Renal cortical epithelial cell (primary cell): ENCODE data around the gene ID1. TPM values are rescaled to one million over a fixed set of nuclear protein-coding genes. Genes with fewer than 3 reads are reported as not detected.
A peak's percentile ranks its signal among the peaks of the same experiment; 100 is the strongest.
"Not testable (repeated sequence)": the region's sequence is repeated elsewhere in the genome, so short reads cannot be mapped to it uniquely, and the experiment has no call there.

ENCODE experiments used
- DNase-seq: peaks from one replicate; pipeline ENCODE4 v3.0.0-alpha.2; 2011; ENCODE audit warnings: low read depth
- total RNA-seq: library from RNA; depleted of rRNA; stranded (reverse); fragments of >200 nt; gene quantifications from 2 replicates; pipeline ENCODE4 v1.2.3, GENCODE V29; 2014

ID1 gene
- total RNA-seq, 1 donor from 2014 or later = 251 TPM

DNA sequence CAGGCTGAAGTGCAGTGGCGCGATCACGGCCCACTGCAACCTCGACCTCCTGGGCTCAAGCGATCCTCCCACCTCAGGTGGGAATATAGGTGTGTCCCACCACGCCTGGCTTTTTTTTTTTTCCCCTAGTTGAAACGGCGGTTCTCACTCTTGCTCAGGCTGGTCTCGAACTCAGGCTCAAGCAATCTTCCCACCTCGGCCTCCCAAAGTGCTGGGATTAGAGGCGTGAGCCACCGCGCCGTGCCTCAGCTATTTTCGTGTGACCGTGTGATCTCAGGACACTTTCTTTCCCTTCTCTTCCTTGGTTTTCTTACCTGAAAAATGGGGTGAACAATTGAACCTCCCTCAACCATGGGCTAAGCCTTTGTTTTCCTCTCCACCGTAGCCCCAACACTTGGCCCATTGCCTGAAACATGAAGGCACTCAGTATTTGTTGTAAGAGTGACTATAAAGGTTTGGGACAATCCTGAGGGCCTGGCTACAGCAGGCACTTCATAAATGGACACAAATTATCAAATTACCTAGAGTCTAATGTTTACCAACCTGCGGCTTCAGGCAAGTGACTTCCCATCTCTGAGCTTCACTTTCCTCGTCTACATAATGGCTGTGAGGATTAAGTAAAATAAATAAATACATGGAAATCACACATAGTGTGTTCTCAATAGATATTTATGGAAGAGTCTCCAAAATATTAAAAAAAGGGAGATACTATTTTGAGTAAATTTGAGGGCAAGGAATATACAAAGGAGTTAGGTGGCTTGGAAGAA, 31.4 kb upstream of the ID1 start:
- DNase-seq = no peak

DNA sequence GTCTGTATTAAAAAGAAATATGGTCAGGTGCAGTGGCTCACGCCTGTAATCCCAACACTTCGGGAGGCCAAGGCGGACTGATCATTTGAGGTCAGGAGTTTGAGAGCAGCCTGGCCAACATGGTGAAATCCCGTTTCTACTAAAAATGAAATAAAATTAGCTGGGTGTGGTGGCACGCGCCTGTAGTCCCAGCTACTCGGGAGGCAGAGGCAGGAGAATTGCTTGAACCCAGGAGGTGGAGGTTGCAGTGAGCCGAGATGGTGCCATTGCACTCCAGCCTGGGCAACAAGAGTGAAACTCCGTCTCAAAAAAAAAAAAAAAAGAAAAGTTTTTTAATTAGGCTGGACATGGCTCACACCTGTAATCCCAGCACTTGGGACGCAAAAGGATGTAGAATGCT, 30.1 kb upstream of the ID1 start:
- not testable (repeated sequence) for DNase-seq

DNA sequence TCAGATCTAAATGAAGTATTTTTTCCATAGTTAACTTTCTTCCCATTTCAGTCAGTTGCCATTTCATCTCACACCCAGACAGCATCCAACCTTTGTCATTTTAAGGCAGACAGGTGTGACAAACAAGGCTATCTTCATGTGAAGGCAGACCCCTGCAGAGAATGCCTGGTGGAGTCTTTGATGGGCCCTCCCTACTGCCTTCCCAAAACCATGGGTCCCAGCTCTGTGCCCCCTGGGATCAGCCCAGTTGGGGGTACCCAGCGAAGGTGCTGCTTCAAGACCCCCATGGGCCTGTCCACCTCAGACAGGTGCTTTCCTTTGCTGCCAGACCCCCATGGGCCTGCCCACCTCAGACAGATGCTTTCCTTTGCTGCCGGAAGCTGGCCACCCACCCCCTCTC, 28.3 kb upstream of the ID1 start:
- no peak for DNase-seq

DNA sequence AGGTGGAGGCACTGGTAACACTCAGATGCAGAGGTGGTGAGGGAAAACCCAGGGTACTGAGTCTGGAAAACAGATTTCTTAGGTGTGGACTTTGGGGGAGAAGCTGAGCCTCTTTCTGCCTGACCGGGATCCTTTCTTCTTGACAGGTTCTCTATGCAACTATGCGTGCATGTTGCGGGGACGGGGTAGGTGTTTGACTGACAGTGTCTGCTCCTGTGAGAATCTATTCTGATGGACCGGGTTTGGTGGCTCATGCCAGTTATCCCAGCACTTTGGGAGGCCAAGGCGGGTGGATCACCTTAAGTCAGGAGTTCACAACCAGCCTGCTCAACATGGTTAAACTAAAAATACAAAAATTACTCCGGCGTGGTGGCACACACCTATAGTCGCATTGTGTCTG, 27.9 kb upstream of the ID1 start:
- no peak for DNase-seq

DNA sequence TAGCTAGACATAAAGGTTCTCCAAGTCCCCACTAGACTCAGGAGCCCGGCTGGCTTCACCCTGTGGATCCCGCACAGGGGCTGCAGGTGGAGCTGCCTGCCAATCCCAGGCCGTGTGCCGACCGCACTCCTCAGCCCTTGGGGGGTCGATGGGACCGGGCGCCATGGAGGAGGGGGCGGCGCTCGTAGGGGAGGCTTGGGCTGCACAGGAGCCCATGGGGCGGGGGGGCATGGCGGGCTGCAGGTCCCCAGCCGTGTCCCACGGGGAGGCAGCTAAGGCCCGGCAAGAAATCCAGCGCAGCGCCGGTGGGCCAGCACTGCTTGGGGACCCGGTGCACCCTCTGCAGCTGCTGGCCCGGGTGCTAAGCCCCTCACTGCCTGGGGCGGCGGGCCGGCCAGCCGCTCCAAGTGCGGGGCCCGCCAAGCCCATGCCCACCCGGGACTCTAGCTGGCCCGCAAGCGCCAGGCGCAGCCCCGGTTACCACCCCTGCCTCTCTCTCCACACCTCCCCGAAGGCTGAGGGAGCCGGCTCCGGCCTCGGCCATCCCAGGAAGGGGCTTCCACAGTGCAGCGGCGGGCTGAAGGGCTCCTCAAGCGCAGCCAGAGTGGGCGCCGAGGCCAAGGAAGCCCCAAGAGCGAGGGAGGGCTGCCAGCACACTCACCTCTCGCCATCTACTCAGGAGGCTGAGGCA, 26.5 kb upstream of the ID1 start:
- DNase-seq = no peak

DNA sequence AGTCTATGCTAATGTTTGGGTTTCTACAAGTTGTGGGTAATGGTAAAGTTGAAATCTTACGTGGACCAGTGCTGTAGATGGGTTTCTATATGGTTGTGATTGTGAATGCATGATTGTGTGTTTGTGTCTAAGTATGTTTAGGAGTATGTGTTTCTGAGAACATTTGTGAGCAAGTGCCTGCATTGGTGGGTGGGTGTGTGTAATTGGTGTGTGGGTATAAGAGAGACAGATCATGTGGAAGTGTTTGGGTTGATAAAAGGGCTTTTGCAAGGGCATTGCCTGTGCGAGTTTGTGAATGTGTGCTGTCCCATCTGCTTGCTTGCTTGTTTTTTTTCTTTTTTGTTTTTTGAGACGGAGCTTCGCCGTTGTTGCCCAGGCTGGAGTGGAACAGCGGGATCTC, 25.8 kb upstream of the ID1 start:
- no peak for DNase-seq

DNA sequence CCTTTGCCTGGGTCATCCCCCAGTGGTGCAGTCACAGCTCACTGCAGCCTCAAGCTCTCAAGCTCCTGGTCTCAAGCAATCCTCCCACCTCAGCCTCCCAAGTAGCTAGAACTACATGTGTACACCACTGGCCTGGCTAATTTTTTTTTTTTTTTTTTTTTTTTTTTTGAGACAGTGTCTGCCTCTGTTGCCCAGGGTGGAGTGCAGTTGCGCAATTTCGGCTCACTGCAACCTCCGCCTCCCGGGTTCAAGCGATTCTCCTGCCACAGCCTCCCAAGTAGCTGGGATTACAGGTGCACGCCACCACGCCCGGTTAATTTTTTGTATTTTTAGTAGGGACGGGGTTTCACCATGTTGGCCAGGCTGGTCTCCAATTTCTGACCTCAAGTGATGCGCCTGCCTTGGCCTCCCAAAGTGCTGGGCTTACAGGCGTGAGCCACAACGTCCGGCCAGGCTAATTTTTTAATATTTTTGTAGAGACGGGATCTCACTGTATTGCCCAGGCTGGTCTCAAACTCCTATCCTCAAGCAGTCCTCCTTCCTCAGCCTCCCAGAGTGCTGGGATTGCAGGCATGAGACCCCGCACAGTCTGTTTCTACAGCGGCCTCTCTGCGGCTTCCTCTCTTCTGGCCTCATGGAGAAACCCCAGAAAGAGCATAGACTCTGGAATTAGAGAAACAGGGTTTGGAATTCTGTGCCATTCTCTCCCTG, 25.0 kb upstream of the ID1 start:
- DNase-seq = not testable (repeated sequence)

DNA sequence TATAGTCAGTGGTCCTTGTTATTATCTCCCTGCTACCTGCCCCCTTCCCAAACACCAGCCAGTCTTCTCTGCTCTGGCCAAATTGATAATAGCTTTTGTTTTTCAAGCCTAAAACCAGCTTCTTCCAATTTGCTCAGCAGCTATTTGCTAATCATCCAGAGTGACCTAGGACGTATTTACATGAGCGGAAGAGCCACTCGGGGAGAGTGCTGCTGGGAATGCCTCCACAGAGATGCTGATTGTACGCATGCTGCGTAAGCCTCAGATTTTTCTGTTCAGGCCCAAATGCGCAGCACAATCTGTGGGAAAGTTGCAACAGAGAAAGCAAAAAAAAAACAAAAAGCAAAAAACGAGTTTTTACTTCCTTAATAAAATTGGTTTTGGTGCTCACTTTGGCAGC, 24.4 kb upstream of the ID1 start:
- no peak for DNase-seq

DNA sequence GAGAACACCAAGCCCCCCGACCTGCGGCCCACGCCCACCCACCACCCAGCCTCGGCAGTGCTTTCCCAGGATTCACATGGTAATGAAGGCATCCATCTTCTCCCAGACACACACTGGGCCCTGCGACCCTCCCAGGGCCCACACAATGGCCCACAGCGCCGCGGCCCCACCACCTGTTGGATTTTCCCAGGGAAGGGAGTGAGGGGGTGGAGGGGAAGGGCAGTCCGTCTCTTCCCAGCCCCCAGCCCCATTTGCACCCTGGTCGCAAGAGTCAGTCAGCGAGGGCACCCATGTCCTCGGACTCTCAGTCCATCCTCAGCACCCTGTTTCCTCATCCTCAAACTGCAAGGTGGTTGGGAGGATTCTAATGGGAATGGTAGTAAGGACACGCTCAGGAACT, 23.7 kb upstream of the ID1 start:
- no peak for DNase-seq

DNA sequence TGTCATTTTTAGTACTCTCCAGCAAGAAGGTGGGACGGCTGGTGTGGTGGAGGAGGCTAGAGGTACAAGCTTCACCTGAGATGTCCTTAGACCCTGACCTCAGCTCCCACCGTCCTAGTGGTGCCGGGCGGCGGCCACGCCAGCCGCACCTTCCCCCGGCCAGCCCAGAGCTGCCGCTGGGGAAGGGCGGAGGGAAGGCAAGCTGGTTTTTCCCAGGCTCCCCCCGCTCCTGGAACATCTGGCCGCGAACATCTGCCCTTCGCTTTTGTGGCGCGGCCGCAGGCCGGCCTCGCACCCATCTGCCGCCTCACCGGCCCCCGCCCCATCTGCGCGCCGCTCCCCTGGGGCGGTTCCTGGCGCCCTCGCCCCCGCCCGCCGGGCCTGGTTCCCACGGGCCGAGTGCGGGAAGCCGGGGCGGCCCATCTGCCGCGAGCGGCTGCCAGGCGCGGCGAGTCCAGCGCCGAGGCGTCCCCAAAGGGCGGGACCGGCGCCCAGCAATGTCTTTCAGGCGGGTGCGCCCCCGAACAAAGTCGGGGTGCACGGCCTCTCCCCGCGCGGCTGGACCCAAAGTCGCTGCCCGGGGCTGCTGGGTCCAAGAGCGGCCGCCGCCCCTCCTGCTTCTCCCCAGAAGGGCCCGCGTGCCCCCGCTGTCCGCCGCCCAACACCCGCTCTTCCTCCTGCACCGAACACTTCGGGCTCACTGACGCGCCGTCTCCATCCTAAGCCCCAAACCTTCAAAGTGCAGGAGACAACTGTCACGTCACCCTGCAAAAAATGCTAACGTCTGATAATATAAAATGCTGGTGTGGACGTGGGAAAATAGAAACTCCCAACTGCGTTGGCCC, 17.3 kb upstream of the ID1 start:
- no peak for DNase-seq

DNA sequence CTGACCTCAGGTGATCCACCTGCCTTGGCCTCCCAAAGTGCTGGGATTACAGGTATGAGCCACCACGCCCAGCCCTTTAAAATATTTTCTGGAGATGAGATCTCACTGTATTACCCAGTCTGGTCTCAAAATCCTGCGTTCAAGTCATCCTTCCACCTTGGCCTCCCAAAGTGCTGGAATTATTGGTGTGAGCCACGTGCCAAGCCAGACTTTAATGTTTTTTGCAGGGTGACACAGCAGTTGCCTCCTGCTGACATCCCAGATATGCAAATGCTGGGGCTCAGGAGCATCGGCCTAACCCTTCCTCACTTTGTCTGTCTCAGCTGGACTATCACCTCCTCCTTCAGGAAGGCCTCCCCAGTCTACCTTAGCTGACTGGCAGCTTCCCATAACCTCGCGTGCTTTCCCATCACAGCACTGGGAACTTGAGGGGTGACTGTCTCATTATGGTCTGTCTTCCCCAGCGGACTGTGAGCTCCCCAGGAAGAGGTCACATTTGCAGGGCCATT, 14.3 kb upstream of the ID1 start:
- DNase-seq = no peak

DNA sequence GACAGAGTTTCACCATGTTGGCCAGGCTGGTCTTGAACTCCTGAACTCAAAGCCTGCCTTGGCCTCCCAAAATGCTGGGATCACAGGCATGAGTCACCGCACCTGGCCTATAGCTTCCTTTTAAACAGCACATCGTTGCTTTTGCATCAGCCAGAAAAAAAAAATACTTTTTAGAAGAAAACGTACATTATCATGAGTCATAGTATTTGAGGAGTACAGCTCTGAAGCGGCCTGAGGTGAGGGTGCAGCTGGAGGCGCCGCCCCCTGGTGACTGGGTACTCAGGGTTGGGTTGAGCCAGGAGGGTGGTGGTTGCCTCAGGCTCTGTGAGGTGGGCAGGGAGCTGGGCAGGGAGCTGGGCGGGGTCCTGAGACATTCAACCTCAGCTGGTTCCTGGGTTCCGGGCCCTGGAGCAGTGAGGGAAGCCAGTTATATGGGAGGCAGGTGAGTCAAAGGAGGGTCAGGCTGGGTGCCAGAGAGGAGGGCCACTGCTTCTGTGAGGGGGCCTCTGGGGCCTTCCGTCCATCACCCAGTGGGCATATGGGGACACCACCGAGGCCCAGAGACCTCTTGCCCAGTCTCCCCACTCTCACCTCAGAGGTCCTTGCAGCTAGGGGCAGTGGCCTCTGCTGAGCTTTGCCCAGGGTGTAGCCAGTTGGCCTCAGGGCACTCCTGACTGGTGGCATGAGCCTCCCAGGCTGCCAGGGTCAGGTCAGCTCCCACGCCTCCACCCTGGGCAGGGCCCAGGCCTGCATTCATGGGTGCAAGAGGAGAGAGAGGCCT, 11.7 kb upstream of the ID1 start:
- DNase-seq = peak; percentile 97

DNA sequence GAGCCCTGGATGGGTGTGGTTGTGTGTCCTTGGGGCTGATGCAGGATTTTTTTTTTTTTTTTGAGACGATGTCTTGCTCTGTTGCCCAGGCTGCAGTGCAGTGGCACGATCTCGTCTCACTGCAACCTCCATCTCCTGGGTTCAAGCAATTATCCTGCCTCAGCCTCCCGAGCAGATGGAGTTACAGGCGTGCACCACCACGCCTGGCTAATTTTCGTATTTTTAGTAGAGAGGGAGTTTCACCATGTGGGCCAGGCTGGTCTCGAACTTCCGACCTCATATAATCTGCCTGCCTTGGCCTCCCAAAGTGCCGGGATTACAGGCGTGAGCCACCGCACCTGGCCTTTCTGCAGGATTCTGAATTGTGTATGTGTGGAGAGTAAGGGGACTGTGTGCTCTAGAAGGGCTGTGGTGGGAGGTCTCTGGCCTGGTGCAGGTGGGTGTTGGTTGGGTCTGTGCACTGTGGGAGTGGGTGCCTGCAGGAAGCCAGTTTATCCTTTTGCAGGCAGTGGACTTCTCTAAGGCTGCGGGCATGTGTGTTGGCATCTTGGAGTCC, 11.0 kb upstream of the ID1 start:
- no peak for DNase-seq

DNA sequence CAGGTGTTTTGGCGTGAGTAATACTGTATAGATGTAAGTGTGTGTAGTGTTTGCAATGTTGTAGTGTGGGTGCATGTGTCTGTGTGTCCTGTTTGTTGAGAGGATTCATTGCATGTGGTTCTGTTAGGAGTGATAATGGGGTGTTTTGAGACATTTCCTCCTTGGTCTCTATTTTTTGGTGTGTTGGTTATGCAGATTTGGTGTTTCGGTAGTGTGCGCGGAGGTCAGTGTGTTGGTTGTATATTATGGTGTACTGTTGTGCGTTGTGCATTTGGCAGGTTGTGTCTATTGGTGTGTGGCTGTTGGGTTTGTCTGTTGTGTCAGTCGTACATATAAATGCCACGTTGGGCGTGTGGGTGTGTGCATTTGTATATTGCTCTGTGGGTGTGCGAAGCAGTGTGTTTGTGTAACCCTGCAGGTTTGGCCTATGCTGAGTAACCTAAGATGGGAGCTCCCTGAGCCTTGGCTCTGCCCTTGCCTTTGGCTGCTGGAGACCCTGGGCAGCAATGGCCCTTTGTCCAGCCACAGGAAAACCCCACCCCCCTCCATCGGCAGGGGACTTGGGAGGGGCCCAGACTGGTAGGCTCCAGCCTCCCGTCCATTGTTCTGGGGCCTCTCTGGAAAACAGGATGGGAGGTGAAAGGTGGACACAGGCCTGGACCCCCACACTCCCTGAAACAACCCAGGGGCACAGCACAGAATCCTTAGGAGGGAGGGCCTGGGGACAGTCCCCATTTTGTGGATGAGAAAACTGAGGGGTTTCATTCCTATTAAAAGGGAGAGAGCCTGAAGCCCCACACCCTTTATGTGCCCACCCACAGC, 10.3 kb upstream of the ID1 start:
- DNase-seq = no peak

DNA sequence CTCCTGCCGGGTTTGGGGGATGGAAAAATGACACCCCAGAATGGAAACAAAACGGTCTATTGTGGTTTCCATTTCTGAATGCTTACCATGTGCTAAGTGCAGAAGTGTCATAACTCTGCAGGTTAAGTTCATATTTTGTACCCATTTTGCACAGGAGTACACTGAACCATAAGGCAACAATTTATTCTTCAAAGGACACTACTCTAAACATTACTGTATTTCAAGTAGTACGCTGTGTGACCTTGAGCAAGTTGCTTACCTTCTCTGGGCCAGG, 9.8 kb upstream of the ID1 start:
- no peak for DNase-seq

DNA sequence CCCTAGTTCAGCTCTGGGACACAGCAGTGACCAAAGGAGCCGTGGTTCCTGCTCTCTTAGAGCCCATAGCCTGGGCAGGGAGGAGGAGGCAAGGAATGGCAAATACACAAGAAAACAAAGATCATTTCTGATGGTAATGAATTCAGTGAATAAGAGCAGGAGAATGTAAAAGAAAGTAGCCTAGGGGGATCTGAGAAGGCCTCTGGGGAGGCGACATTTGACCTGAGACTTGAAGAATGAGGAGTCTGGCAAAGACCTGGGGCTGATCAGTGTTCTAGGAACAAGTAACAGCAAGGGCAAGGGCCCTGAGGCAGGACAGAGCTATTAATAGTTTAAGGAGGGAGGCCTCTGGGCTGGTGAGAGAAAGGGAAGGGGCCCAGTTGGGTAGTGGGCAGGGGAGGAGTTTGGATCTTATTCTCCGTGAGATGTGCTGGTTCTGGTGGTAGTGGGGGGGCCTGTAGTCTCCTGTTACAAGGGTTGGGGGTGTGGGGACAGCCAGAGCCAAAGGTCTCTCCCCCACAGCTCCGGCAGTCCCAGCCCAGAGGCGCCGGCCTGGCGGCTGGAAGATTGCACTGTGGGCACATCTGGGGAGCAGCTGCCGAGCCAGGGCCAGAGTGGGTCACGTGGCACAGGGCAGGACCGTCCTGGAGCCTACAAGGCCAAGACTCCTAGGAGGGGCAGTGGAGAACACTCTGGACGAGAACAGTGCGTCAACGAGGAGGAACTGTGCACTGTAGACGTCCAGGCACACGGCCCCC, 9.3 kb upstream of the ID1 start:
- peak; percentile 93 for DNase-seq

DNA sequence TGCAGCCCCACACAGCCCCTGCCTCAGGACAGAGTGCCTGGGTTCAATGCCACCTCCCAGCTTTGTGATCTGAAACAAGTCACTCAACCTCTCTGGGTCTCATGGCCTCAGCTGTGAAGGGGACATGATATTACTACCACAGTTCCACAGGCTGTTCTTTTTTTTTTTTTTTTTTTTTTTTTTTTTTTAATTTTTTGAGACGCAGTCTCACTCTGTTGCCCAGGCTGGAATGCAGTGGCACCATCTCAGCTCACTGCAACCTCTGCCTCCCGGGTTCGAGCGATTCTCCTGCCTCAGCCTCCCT, 8.7 kb upstream of the ID1 start:
- DNase-seq = not testable (repeated sequence)

DNA sequence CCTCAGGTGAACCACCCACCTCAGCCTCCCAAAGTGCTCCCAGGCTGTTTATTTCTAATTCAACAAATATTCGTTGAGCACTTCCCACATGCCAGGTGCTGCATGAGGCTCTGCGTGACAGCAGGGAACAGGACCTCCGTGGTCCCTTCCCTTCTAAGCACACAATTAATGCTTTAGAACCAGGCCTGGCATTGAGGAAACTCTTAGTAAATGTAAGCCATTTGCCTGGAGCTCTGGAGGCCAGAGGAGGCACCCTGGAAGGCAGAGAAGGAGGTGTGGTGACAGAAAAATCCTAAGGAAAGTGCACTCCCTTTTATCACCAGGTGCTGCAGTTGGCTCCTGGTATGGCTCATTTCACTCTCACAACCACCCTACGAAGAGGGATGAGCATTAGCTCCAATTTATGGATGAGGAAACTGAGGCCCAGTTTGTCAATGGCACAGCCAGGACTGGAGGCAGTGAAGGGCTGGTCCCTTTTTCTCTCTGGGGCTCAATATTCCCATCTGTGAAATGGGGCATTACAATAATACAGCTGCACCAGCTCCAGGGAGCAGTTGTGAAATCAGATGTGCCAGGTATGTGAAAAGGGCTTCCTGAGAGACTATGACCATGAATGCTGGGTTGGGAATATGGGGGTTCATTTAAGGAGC, 8.1 kb upstream of the ID1 start:
- no peak for DNase-seq

DNA sequence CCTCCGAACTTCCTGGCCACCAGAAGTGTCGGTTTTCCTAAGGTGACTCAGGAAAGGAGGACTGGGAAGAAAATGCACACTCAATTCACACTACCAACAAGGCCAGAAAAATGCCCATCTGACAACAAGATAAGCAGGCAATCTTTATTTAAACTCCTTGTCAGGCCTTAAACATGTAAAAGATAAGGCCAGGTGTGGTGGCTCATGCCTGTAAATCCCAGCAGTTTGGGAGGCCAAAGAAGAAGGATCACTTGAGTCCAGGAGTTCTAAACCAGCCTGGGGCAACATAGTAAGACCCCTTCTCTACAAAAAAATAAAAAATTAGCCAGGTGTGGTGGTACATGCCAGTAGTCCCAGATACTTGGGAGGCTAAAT, 7.6 kb upstream of the ID1 start:
- no peak for DNase-seq
